ENCODE data around the gene GCNA.
"Not testable (repeated sequence)": the region's sequence is repeated elsewhere in the genome, so short reads cannot be mapped to it uniquely, and the experiment has no call there.

The GCNA gene

DNA sequence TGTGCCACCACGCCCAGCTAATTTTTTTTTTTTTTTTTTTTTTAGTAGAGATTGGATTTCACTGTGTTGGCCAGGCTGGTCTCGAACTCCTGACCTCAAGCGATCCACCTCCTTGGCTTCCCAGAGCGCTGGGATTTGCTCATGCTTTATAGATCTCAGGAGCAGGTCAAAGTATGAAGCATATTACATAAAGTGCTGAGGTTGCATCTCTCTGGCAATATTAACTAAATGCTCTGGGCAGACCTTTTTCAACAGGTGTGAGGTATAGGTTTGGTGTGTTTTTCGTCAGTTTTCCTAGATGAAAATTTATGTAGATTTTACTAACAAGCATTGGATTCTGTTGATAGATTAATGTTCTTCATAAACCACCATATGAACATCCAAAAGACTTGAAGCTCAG, 19.3 kb upstream of the GCNA start:
- in situ Hi-C loops (cut with MboI; ENCODE audit: low sequenced_read_pairs), result no loop called here

DNA sequence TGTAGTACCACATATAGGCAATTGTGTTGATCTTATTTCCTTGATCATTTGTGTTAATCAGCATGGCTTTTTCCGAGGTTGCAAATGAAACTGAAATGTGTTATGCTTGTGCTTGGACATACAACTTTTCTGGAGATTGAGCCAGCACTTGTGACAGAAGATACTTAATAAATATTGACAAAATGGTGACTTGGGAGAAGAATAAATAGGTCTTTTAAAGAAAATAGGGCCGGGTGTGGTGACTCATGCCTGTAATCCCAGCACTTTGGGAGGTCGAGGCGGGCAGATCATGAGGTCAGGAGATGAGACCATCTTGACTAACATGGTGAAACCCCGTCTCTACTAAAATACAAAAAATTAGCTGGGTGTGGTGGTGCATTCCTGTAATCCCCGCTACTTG, 18.5 kb upstream of the GCNA start:
- in situ Hi-C loops (cut with MboI; ENCODE audit: low sequenced_read_pairs), result not testable (repeated sequence)

DNA sequence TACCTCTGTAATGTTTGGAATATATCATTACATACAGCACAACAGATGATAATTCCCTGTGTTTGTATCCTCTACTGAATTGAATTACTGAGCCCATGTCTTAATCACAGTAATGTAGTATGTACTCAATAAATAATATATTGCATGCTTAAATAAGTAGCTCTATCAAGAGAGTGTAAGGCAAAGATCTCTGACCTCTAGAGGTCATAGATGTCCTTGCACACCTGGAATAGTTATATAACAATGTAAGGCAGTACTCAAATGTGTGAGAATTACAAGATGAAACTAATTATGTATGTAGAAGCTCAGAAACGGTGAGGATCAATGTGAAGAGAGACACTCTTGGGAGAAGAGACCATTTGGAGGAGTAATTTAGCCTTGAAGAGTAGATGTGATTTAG, 14.3 kb upstream of the GCNA start:
- in situ Hi-C loops (cut with MboI; ENCODE audit: low sequenced_read_pairs), result no loop called here

DNA sequence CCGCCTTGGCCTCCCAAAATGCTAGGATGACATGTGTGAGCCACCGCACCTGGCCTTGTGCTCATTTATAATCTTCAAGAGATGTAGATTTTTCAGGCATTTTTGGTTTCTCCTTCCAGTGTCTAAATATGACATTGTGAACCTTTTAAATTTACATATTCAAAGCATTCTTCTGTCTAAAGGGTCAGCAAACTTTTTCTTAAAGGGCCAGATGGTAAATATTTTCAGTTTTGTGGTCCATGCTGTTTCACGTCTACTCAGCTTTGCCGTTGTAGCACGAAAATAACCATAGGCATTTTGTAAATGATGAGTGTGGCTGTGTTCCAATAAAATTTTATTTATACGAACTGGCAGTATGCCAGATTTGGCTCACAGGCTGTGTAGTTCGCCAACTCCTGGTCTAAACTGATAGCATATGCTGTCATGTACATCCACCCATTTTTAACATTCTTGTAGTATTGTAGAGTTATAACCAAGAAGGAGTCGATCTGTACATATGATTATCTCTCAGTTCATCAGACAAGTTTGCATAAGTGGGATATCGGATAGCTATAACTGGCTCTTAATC, 12.7 kb upstream of the GCNA start:
- in situ Hi-C loops (cut with MboI; ENCODE audit: low sequenced_read_pairs), result no loop called here

DNA sequence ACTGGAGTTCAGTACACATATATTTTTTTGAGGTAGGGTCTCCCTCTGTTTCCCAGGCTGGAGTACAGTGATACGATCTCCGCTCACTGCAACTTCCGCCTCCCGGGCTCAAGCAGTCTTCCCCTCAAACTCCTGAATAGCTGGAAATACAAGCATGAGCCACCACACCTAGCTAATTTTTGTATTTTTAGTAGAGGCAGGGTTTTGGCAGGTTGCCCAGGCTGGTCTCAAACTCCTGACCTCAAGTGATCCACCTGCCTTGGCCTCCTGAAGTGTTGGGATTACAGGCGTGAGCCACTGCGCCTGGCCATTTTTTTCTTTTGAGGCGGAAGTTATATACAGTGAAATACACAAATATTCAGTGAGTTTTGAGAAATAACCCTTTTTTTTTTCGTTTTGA, 6.8 kb upstream of the GCNA start:
- in situ Hi-C loops (cut with MboI; ENCODE audit: low sequenced_read_pairs), result not testable (repeated sequence)

DNA sequence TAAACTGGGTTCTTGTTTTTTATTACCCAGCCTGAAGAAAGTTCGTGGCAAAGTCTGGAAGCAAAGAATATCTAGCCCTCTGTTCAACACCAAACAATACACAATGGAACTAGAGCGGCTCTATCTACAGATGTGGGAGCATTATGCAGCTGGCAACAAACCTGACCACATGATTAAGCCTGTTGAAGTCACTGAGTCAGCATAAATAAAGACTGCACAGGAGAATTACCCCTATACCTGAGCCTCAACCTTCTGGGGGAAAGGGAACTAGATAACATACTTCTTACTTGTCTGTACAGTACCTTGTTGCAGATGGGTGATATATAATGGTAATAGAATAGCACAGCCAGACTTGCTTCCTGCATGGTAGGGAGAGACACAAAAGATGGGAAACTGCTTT, 4.6 kb upstream of the GCNA start:
- in situ Hi-C loops (cut with MboI; ENCODE audit: low sequenced_read_pairs), result no loop called here

DNA sequence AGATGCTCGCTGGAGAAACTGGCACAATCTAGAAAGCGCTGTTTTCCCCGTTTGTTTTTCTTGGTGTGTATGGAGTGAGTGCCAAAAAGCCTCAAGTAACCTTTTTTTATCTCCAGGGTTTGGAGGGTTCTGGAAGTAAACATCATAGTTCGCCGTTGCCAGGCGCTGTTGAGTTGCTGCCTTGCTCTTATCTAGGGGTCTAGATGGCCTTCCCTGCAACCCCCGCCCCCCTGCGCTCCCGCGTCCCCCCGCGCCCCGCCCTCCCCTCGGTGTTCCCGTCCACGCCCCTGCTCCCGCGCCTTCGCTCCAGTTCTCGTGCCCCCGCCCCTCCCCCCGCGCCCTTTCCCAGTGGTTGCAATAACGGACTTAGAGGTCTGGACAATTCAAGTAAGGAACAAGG, 555 bp upstream of the GCNA start:
- in situ Hi-C loops (cut with MboI; ENCODE audit: low sequenced_read_pairs), result no loop called here

DNA sequence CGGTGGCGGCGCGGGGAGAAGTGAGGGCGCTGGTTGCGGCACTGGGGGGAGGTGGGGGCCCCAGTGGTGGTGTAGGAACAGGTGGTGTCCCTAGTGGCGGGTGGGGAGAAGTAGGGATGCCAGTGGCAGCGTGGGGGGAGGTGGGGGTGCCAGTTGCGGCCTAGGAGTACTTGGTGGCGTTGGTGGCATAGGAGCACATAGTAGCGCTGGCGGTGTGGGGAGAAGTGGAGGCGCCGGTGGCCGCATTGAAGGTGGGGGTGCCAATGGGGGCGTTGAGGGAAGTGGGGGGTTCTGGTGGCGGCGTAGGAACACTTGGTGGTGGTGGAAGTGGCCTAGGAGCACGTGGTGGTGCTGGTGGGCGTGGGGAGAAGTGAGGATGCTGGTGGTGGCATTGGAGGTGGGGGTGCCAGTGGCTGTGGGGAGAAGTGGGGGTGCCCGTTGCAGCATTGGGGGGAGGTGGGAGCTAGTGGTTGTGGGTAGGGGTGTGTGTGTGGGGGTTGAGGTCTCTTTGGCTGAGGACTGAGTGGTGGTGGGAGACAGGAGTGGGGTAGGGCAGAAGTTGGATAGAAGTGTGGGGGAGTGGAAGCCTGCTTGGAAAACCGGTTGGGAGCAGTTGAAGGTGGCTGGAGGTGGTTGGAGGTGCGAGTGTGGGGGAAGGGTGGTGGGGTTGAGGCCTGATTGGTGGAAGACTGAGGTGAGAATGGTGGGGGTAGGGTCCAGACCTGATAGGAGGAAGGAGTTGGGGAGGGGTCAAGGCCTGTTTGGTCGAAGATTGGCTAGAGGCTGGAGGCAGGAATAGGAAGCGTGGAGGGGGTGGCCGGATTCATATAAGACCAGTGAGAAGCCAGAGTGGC, 1.1 kb downstream of the GCNA start:
- in situ Hi-C loops (cut with MboI; ENCODE audit: low sequenced_read_pairs), result no loop called here

DNA sequence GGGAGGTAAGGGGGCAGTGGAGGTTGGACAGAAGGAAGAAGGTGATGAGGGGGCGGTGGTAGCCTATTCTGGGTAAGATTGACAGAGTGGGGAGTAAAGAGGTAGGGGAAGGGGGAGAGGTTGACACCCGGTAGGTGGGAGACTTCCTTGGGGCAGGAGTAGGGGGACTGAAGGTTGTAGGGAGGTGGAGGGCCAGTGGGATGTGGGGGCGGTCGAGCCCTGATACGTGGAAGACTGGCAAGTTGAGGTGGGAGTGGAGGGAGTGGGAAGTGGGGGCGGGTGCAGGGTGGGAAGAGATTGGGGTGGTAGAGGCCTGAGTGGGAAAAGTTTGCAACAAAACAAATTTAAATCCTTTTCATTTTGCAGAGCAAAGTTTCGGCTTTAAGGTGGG, 1.7 kb downstream of the GCNA start:
- in situ Hi-C loops (cut with MboI; ENCODE audit: low sequenced_read_pairs), result no loop called here

DNA sequence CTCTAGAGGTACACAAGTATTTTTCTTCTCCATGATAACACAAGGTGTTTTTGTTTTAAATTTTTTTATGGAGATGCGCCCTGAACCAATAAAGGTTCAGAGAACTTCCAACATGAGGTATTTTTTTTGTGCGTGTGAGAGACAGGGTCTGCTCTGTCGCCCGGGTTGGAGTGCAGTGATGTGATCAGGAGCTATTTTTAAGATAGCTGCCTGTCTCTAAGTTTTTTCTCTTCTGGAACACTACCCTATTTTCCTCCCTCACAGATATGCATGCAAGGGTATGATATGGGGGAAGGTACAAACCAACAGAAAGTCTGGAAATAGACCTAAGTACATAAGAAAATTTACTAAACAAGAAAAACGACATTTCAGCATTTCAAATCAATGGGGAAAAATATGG, 3.0 kb downstream of the GCNA start:
- in situ Hi-C loops (cut with MboI; ENCODE audit: low sequenced_read_pairs), result no loop called here

DNA sequence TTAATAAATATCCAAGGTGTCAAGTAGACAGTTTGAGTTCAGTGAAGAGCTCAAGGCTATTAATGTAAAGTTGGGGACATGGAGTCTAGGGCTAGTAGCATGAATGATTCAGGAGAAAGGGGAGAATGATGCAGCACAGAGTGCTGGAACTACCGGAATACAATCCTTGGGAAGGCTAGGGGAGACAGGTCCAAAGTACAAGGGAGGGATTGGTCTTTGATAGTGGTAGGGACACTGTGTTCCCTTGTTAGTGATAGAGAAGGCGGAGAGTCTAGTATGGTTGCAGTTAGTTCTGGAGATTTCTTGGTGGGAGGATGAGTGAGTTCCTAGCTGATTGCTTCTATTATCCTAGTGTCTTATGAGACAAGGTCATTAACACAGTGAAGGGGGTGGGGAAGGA, 8.7 kb downstream of the GCNA start:
- in situ Hi-C loops (cut with MboI; ENCODE audit: low sequenced_read_pairs), result no loop called here

DNA sequence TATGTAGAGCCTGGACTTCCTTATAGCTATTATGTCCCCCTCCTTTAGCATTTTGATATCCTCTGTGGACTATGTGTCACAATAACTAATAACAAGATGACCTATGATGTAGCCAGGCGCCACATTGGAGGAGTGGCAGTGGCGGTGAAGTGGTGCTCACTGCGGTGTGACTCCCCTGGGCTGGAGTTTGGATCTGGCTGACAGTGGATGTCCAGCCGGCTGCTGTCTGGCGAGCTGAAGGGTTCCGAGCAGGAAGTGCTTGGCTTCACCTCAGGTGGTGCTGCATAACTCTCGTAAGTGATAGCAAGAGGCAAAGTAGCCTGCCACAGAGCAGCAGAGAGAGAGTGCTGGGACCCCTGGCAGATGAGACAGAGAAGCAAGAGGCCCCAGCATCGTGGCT, 15.0 kb downstream of the GCNA start:
- in situ Hi-C loops (cut with MboI; ENCODE audit: low sequenced_read_pairs), result not testable (repeated sequence)

DNA sequence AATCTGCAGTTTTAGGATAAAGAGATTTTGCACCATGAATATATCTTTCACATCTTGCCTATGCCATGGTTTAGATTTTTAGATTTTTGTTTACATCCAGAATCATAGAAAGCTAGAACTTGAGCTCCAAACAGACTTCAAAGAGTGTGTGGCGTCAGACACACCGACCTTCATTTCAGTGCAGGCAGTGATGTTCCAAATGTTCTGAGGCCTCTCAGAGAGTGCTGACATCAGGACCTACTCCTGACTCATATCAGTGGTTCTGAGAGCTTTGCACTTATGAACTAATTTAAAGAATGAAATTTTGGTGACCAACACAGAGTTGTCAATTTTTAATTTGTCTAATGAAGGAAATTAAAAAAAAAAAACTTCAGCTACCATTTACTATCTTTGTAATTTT, 21.7 kb downstream of the GCNA start:
- in situ Hi-C loops (cut with MboI; ENCODE audit: low sequenced_read_pairs), result no loop called here

DNA sequence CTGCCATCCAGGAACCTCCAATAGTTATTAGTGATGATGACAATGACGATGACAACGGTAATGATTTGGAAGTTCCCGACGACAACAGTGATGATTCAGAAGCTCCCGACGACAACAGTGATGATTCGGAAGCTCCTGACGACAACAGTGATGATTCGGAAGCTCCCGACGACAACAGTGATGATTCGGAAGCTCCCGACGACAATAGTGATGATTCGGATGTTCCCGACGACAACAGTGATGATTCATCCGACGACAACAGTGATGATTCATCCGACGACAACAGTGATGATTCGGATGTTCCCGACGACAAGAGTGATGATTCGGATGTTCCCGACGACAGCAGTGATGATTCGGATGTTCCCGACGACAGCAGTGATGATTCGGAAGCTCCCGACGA, 25.4 kb downstream of the GCNA start:
- in situ Hi-C loops (cut with MboI; ENCODE audit: low sequenced_read_pairs), result no loop called here

DNA sequence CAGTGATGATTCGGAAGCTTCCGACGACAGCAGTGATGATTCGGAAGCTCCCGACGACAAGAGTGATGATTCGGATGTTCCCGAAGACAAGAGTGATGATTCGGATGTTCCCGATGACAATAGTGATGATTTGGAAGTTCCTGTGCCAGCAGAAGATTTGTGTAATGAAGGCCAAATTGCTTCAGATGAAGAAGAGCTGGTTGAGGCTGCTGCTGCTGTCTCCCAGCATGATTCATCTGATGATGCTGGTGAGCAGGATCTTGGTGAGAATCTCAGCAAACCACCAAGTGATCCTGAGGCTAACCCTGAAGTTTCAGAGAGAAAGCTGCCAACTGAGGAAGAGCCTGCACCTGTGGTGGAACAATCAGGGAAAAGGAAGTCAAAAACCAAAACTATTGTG, 25.9 kb downstream of the GCNA start:
- in situ Hi-C loops (cut with MboI; ENCODE audit: low sequenced_read_pairs), result no loop called here

DNA sequence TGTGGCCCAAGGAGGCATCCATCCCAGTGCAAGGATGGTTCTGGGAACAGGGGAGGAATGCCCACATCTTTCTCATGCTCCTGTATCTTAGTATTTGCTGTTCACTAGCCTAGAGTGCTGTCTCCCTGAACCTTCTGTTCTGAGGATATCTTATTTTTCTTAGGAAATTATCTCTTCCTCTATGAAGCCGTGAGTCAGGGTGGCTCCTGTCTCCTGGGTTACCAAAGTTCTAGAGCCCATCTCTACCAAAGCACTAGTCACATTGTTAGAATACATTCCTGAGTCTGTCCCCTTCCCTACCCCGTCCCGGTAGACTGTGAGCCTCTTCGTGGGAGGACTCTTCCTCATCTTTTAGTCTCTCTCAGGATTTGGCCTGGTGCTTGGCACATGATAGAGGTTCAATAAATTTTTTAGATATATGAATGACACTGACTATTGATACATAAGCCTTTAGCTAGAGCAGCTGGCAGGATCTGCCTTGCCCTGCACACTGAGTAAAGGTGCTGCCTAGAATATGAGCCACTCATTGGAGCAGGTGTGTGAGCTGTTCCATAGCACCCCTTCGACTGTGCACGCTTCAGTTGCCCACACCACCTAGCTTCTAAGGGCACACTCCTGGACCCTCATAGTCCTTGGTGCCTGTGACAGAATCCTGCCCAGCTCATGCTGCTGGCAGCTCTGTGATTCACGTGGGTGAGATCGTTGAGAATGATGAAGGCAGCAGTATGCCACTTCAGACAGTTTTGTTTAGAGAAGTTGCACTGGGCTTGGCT, 26.7 kb downstream of the GCNA start:
- in situ Hi-C loops (cut with MboI; ENCODE audit: low sequenced_read_pairs), result no loop called here

DNA sequence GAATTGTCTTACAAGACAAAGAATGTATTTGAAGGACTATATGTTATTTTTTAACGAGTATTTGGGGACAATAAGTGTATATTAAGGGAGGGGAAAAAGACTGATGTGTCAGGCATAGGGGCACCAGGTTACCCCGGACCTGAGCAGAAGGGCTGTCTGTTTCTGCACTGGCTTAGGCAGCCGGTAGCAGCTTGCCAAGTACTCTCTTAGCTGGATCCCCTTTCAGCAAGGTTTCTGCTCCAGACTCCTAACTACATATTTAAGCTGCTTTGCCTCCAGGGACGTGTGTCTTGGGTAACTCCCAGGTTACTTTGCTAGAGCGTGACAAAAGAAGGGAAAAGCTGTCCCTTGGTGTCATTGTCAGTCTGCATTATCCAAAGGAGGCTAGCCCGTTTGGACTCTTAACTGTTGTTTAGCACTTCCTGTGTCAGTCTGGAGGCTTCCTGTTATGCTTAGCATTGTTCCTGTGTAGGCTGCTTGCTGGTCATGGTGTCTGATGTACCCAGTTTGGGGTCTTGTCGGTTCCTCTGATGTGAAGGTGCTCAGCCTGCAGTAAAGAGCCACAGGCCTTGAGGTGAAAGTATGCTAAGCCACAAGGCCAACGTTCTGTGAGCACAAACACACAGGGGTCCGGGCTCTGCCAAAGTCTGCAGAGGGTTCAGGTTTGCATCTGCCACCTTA, 28.4 kb downstream of the GCNA start:
- in situ Hi-C loops (cut with MboI; ENCODE audit: low sequenced_read_pairs), result no loop called here

DNA sequence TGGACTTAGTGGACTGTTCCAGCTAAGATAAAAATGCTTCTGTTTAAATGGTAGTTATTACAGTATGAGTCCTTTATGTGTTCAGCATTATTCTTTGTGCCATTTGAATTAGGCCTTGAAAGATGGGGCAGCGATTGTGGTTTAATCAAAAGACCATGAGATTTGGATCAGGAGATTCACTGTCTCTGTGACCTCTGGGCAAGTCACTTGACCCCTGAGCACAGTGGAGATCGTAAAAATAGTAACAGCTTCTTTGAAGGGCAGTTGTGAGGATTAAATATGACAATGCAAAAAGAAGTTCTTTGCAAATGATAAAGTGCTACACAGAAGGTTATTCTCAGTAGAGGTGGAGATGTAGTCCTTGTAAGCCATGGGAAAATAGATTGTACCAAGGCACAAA, 29.3 kb downstream of the GCNA start:
- in situ Hi-C loops (cut with MboI; ENCODE audit: low sequenced_read_pairs), result no loop called here

DNA sequence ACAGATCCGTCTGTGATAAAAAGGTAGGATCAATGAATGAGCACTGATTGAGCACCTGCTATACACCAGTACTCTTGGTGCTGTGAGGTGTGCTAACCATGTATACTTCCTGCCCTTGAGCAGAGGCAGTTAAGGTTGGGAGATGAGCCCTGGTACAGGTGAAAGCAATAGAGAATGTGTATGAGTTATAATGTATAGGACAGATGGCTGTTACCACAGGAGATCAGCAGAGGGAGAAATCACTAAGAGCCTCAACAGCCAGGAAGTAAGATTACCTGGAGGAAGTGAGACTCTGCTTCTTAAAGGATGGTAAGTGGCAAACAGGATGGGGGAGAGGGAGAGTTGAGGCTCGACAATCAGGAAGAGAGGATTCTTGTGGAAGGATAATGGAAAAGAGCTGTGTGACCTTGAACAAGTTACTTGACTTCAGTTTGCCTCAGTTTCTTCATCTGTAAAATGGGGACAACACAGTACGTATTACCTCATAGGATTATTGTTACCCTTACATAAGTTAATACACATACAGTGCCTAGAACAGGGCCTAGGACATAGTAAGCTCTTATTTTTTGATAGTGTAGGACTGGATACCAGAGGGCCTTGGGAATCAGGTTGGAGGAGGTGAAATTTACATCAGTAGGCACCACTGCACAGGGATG, 31.0 kb downstream of the GCNA start:
- in situ Hi-C loops (cut with MboI; ENCODE audit: low sequenced_read_pairs), result no loop called here

DNA sequence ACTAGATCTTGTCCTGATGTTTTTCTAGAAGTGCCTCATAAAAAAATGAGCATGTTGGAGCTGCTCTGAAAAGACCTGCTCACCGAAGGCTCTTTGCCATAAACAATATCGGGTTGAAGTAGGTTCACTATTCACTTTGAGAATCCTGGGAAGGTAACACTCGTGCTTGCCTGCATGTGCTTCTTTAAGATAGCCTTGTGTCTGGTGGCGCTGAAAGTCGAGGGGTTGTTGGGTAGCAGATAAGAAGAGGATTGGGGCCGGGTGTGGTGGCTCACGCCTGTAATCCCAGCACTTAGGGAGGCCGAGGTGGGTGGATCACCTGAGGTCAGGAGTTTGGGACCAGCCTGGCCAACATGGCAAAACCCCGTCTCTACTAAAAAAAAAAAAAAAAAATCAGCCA, 33.5 kb downstream of the GCNA start:
- in situ Hi-C loops (cut with MboI; ENCODE audit: low sequenced_read_pairs), result not testable (repeated sequence)

DNA sequence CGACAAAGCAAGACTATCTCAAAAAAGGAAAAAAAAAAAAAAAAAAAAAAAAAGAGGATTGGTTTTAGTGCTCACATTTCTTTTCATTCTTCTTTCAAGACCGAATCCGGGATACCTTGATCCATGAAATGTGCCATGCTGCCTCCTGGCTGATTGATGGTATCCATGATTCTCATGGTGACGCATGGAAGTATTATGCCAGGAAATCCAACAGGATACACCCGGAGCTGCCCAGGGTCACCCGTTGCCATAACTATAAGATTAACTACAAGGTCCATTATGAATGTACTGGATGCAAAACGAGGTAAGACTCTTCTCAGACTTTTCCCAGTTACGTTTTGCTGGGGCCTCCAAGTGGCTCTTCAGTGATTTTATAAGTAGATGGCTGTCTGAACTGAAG, 34.0 kb downstream of the GCNA start:
- in situ Hi-C loops (cut with MboI; ENCODE audit: low sequenced_read_pairs), result no loop called here

Data from hTERT RPE-1 (cell line).